ENCODE results near the gene FMN2.
A peak's percentile ranks its signal among the peaks of the same experiment; 100 is the strongest.

FMN2 gene

GRCh38 chr1:240091614-240092300 lies at the start of gene FMN2:
Gene FMN2, plus strand, starts transcription at chr1:240091883. Its CDS starts 227 bp downstream, at chr1:240092110.
- peak; percentile 86 for DNase-seq (ENCODE audit: low spot score)

DNA sequence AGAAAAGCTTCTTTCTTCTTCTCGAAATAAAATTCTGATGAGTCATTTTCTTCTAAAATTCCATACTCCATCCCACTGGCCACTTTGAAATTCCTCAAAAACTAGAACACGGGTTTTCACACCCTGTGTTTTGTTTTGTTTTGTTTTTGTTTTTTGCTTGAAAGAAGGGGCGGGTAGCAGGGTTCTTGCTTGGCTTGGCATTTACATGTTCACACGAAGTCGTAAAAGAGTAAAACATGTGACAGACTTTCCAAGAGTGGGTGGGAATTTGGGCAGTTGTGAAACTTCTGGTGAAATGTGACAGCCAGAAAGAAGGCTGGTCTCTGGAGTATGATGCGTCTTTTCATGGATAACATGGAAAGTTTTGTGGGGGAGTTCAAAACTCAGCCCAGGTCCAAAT lies 47.1 kb upstream of the FMN2 start:
- peak; percentile 54 for DNase-seq (ENCODE audit: low spot score)

DNA sequence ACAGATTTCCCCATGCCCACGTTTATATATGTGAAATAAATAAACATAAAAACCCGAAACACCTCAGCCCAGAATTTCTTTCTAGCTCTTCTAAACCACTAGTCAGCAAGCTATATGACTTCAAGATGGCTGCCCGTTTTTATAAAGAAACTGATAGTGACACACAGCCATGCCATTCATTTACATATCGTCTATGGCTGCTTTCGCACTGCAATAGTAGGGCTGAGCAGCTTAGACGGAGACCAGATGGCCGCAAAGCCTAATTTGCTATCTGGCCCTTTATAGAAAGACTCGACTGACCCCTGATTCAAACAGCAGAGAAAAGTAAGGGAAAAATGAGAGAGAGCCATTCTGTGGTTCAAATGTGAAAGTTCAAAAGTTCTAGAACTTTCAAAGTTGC lies 45.7 kb upstream of the FMN2 start:
- DNase-seq (ENCODE audit: low spot score): no peak

- no peak for DNase-seq (ENCODE audit: low spot score)
Measured at GRCh38 chr1:240054109-240054701, 37.5 kb upstream of the FMN2 start.

GRCh38 chr1:240055936-240056335 lies 35.7 kb upstream of the FMN2 start:
- no peak for DNase-seq (ENCODE audit: low spot score)

GRCh38 chr1:240056350-240056749 lies 35.3 kb upstream of the FMN2 start:
- no peak for DNase-seq (ENCODE audit: low spot score)

DNA sequence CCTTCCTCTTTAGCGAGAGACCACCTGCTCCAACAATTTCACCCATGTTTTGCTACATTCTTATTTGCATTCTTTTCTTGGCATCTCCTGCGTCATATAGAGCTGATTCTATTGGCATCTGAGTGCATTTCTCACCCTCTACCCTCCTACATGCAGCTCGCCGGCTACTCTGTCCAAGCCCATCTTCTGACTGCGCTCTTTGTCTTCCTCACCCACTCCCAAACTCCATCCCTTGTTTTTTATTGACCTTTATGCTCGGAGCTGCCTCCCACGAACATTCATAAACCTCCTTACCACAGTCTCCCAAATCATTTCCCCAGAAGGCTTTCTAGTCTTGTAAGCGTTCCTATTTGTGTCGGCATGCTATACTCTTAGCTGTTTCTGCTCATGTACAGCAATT lies 33.6 kb upstream of the FMN2 start:
- no peak for DNase-seq (ENCODE audit: low spot score)

- DNase-seq (ENCODE audit: low spot score): no peak
Measured at GRCh38 chr1:240068961-240069360, 22.7 kb upstream of the FMN2 start.

- DNase-seq (ENCODE audit: low spot score): no peak
Measured at GRCh38 chr1:240070188-240070587, 21.5 kb upstream of the FMN2 start.

DNA sequence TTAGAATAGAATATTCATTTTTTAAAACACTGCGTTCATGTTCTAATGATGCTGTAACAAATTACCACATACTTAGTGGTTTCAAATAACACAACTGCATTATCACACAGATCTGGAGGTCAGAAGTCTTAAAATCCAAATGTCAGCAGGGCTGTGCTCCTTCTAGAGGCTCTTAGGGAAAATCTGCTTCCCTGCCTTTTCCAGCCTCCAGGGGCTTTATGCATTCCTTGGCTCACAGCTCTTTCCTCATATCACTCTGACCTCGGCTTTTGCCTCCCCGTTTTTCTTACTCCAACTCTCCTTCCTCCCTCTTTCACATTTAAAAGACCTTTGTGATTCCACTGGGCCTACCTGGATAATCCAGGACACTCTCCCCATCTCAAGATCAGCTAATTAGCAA lies 18.6 kb upstream of the FMN2 start:
- no peak for DNase-seq (ENCODE audit: low spot score)

DNA sequence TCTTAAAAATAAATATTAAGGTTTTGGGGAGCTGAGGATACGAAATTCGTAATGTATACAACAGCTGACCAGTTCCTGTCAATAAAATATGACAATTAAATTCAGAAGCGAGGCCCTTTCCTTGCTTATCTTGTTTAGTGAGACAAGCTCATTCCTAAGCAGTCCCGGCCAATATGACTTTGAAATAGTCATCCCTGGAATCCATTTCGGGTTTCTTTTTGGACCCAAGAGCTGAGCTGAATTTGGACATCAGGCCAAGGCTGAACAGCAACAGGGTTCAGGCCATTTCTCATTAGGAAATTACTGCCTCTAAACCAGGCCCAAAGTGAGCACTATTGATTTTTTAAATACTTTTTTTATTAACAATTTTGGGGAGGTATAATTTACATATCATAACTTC lies 17.3 kb upstream of the FMN2 start:
- DNase-seq (ENCODE audit: low spot score): no peak

GRCh38 chr1:240074908-240075307 lies 16.8 kb upstream of the FMN2 start:
- no peak for DNase-seq (ENCODE audit: low spot score)

DNA sequence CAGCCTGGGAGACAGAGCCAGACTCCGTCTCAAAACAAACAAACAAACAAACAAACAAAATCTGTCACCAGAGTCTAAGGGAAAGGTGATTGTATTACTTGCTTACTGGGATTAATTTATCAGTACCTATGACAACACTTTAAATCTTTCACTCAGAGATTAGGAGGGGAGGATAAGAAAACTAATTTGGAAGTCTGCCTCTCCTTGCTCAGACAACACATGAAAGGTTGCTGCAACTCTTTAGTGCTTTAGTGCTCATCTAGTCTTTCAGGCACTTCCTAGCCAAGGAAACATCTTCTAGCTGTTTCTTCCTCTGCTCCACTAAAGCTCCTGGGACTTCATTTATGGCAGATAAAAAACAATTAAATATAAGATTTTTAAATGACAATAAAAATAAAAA lies 7.3 kb upstream of the FMN2 start:
- DNase-seq (ENCODE audit: low spot score): no peak

DNA sequence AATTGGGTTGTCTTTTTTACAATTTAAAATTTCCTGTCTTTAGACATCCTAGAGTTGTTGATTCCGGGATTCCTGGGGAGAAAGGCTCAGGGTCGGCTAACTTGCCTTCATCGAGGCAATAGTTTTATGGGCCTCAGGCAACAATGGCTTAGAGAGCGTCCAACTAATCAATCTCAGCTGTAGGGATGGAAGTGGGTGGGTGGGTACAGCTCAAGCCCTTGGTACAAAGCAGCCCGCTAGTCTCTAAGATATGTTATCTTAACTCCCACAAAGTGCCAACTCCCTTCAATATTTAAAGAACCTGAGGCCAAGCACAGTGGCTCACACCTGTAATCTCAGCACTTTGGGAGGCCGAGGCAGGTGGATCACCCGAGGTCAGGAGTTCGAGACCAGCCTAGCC lies 6.9 kb upstream of the FMN2 start:
- DNase-seq (ENCODE audit: low spot score): no peak

GRCh38 chr1:240086726-240087125 lies 5.0 kb upstream of the FMN2 start:
- peak; percentile 58 for DNase-seq (ENCODE audit: low spot score)

DNA sequence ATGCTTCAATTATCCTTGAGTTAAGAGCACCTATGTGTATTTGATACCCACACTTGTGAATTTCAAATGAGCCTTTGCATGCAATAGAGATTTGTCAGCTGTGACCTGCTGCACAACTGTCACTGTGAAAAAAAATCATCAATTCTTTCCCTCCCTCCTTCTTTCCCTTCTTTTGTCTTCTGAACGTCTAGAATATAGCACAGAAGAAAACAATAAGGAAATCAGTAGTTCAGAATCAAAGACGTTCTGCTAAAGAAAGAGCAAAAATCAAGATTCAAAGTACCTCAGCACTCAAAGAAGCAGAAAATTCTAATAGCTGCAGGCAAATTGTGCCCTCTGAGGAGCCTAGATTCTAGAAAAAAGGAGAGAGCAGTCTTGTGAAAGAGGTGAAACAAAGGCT lies 1.7 kb upstream of the FMN2 start:
- DNase-seq (ENCODE audit: low spot score): no peak

DNA sequence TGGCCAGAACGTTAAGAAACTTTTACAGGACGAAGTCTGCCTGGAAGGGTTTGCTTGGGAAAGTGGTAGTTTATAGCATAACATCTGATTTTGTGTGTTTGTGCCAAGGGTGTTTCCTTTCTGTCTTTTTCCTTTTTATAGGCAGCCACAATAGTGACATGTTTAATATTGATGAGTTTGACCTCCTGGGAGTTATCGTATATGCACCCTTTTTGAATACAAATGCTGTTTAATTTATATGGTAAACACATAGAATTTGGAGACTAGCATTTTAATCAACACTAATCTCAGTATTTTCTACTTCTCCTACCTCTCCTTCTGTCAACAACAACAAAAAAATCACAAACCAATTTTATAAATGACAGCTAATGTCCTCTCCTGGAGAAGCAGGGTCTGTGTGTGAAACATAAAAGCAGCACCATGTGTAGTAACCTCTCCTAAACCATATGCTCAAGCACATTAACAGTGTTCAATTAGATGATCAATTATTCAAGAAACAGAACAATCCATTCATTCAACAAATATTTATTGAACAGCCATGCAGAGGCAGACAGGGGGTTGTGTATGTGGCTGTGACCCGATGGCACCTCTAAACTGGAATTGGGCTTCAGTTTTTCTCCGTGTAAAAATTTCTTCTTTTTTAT lies 604 bp upstream of the FMN2 start:
- DNase-seq (ENCODE audit: low spot score): no peak

GRCh38 chr1:240092301-240093119 lies 827 bp downstream of the FMN2 start:
- DNase-seq (ENCODE audit: low spot score): peak; percentile 42

DNA sequence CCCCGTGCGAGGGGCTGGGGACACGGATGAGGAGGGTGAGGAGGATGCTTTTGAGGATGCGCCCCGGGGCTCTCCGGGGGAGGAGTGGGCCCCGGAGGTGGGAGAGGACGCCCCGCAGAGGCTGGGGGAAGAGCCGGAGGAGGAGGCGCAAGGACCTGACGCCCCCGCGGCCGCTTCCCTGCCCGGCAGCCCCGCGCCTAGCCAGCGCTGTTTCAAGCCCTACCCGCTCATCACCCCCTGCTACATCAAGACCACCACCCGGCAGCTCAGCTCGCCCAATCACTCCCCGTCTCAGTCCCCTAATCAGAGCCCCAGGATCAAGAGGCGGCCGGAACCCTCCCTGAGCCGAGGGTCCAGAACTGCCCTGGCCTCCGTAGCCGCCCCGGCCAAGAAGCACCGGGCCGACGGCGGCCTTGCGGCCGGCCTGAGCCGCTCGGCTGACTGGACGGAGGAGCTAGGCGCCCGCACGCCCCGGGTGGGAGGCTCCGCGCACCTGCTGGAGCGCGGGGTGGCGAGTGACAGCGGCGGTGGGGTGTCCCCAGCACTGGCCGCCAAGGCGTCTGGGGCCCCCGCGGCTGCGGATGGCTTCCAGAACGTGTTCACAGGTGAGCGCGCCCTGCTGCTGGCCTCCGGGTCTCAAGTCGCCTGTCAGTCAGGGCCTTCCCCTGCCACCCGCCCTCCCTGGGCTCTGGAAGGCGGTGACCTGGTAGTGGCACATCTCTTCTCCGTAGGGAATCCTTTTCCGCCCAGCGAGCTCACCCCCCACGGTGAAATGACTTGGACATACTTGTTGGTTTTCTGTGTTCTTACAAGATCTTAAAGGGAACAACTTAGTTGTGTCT lies 1.7 kb downstream of the FMN2 start:
- DNase-seq (ENCODE audit: low spot score): no peak

DNA sequence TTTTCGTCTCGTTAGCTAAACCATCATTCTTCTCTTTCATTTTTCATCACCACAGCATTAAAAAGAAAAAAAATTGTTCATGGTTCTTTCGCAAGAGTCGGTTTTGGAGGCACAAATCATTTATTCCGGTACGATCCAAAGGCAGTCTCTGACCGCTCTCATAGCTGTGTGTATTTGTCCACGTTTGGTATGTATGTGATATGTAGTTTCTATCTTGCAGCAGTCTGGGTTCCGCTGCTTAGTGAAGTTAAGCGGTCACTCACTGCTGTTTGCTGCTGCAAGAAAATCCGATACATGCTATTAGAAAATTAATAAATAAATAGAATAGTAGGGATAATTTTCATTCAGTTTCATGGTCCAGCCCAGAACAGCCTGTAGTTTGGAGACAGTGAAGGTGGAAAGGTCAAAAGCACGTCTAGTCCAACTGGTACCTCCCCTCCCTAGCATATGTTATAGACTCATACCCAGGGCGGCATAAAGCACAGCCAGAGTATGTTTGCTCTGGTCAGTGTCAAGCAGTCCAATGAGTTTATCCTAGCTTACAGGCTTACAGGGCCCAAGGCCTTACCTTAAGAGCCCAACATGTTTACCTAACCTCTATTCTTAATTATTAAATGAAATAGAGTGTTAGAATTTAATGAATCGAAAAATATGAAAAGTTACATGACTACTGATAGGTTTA lies 2.5 kb downstream of the FMN2 start:
- DNase-seq (ENCODE audit: low spot score): no peak

- no peak for DNase-seq (ENCODE audit: low spot score)
Measured at GRCh38 chr1:240096974-240097373, 5.3 kb downstream of the FMN2 start.

Measured in AG08395 (cell line).